ENCODE results near the gene EVA1A. TPM values are rescaled to one million over a fixed set of nuclear protein-coding genes. Genes with fewer than 3 reads are reported as not detected.
A peak's percentile ranks its signal among the peaks of the same experiment; 100 is the strongest.

The EVA1A gene
- total RNA-seq, 1 donor from 2014 or later = 19.0 TPM

DNA sequence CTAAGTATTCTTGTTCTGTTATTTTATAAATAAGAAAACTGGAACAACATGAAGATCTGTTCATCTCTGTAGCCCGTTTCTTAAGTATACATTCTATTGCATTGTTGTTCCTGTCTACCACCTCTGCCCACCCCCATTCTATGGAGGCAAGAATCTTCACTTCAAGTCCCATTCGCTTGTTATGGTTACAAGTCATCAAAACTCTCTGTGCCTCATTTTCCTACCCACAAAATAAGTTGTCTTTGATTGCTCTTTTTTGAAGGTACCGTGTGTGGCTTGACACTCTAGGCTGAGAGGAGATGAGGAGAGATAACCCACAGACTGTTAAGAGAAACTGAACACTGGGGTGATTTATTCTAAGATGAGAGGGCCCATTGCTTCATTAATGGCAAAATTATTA lies 2.9 kb upstream of the EVA1A start:
- Mint-ChIP-seq H3K4me3 (ENCODE audit: unreplicated experiment) (no peak overlapping the region), H3K36me3 (ENCODE audit: low read depth, unreplicated experiment) (peaks cover 2% of the 10 kb centered on the region), H3K27me3 (ENCODE audit: low read depth, unreplicated experiment) (no peaks in the 10 kb centered on the region), H3K4me1 (ENCODE audit: low read depth, unreplicated experiment) (peaks cover 35% of the 10 kb centered on the region), H3K9me3 (ENCODE audit: unreplicated experiment) (no peaks in the 10 kb centered on the region), H3K27ac (ENCODE audit: unreplicated experiment) (no peak overlapping the region)
- H3K79me2 ChIP-seq (ENCODE audit: insufficient read depth, low read length) = peaks cover 21% of the 10 kb centered on the region
- H2AFZ ChIP-seq (ENCODE audit: low read depth, low read length) = no peak overlapping the region
- no peak overlapping the region for H3K4me3 ChIP-seq (ENCODE audit: insufficient read depth, low read depth, low read length)
- H3K36me3 ChIP-seq (ENCODE audit: insufficient read depth, low read length) = no peaks in the 10 kb centered on the region
- H3K9ac ChIP-seq (ENCODE audit: low read length) = no peak overlapping the region
- H4K20me1 ChIP-seq (ENCODE audit: insufficient read depth, low read length) = peaks cover 8% of the 10 kb centered on the region
- FAIRE-seq = no peak
- TF ChIP-seq CTCF (IDR thresholded peaks at IDR 0.05; ENCODE audit: insufficient read depth, low read depth, low read length) (no peak), EZH2 (IDR thresholded peaks at IDR 0.05; ENCODE audit: insufficient read depth, low read length) (no peak)
- no peak for DNase-seq (ENCODE audit: low read depth)
- H3K4me1 ChIP-seq (ENCODE audit: insufficient read depth, low read length) = peaks cover 24% of the 10 kb centered on the region
- no peak overlapping the region for H3K4me2 ChIP-seq (ENCODE audit: low read length)
- no peak overlapping the region for H3K27ac ChIP-seq (ENCODE audit: low read depth, low read length)
- no peaks in the 10 kb centered on the region for H3K9me3 ChIP-seq (ENCODE audit: insufficient read depth, low read depth, low read length)
- no peaks in the 10 kb centered on the region for H3K27me3 ChIP-seq (ENCODE audit: insufficient read depth, low read length)

- H3K4me3 ChIP-seq (ENCODE audit: insufficient read depth, low read depth, low read length) = peak overlapping the region; percentile 26
- Mint-ChIP-seq H3K4me3 (ENCODE audit: unreplicated experiment) (no peak overlapping the region), H3K4me1 (ENCODE audit: low read depth, unreplicated experiment) (peaks cover 37% of the 10 kb centered on the region), H3K36me3 (ENCODE audit: low read depth, unreplicated experiment) (peaks cover 3% of the 10 kb centered on the region), H3K27me3 (ENCODE audit: low read depth, unreplicated experiment) (no peaks in the 10 kb centered on the region), H3K27ac (ENCODE audit: unreplicated experiment) (peak overlapping the region; percentile 97), H3K9me3 (ENCODE audit: unreplicated experiment) (no peaks in the 10 kb centered on the region)
- peaks cover 33% of the 10 kb centered on the region for H3K4me1 ChIP-seq (ENCODE audit: insufficient read depth, low read length)
- H3K36me3 ChIP-seq (ENCODE audit: insufficient read depth, low read length) = peaks cover 4% of the 10 kb centered on the region
- peak overlapping the region; percentile 97 for H3K4me2 ChIP-seq (ENCODE audit: low read length)
- H3K27ac ChIP-seq (ENCODE audit: low read depth, low read length) = peak overlapping the region; percentile 93
- no peaks in the 10 kb centered on the region for H3K27me3 ChIP-seq (ENCODE audit: insufficient read depth, low read length)
- DNase-seq (ENCODE audit: low read depth) (peak; percentile 53), FAIRE-seq (no peak)
- no peaks in the 10 kb centered on the region for H3K9me3 ChIP-seq (ENCODE audit: insufficient read depth, low read depth, low read length)
- H2AFZ ChIP-seq (ENCODE audit: low read depth, low read length) = no peak overlapping the region
- TF ChIP-seq EZH2 (IDR thresholded peaks at IDR 0.05; ENCODE audit: insufficient read depth, low read length) (no peak), CTCF (IDR thresholded peaks at IDR 0.05; ENCODE audit: insufficient read depth, low read depth, low read length) (no peak)
- peak overlapping the region; percentile 96 for H3K9ac ChIP-seq (ENCODE audit: low read length)
- peaks cover 32% of the 10 kb centered on the region for H3K79me2 ChIP-seq (ENCODE audit: insufficient read depth, low read length)
- peaks cover 19% of the 10 kb centered on the region for H4K20me1 ChIP-seq (ENCODE audit: insufficient read depth, low read length)
Observed at GRCh38 chr2:75562513-75562864, 1.8 kb upstream of the EVA1A start.

DNA sequence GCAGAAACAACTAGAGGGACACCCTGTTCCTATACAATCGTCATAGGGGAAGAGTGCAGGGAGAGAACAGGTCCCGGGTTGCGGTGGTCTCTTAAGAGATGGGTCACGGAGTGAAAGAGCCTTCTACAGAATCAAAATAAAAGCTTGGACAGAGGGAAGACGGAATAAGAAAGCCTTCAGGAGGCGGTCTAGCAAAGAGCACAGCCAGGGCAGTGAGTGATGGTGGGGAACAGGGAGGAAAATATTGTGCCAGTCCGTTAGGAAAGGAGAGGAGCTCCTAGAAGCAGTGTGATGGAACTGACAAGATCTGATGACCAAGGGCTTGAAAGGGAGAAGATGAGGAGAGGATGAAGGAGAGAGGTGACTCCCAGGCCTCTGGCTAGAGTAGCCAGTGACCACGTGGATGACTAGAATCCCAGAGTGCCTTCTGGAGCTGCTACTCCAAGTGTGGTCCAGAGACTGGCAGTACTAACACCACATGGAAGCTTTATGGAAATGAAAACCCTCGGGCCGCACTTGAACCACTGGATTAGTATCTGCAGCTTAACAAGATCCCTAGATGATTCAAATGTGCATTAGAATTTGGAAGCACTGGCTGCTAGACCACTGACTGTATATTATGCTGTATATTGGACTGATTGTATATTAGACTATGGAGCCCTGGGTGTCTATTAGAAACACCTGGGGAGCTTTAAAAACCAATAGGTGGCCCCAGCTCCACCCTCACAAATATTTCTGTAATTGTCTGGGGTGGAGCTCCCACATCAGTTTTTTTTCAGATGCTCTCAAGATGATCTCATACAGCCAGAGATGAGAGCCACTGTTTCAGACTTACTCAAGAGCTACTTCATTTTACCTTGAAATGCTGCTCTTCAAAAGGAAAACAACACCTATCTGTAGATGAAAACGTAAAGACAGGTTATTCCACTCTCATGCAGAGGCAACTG lies 1.1 kb upstream of the EVA1A start:
- H2AFZ ChIP-seq (ENCODE audit: low read depth, low read length) = peak overlapping the region; percentile 29
- peaks cover 40% of the 10 kb centered on the region for H3K4me1 ChIP-seq (ENCODE audit: insufficient read depth, low read length)
- Mint-ChIP-seq H3K36me3 (ENCODE audit: low read depth, unreplicated experiment) (peaks cover 7% of the 10 kb centered on the region), H3K27me3 (ENCODE audit: low read depth, unreplicated experiment) (no peaks in the 10 kb centered on the region), H3K9me3 (ENCODE audit: unreplicated experiment) (no peaks in the 10 kb centered on the region), H3K4me1 (ENCODE audit: low read depth, unreplicated experiment) (peaks cover 37% of the 10 kb centered on the region), H3K27ac (ENCODE audit: unreplicated experiment) (peak overlapping the region; percentile 97), H3K4me3 (ENCODE audit: unreplicated experiment) (peak overlapping the region; percentile 98)
- DNase-seq (ENCODE audit: low read depth) = peak; percentile 55
- FAIRE-seq = no peak
- H3K9ac ChIP-seq (ENCODE audit: low read length) = peak overlapping the region; percentile 96
- peak overlapping the region; percentile 97 for H3K4me2 ChIP-seq (ENCODE audit: low read length)
- H3K36me3 ChIP-seq (ENCODE audit: insufficient read depth, low read length) = peaks cover 8% of the 10 kb centered on the region
- H3K27ac ChIP-seq (ENCODE audit: low read depth, low read length) = peak overlapping the region; percentile 93
- peaks cover 38% of the 10 kb centered on the region for H3K79me2 ChIP-seq (ENCODE audit: insufficient read depth, low read length)
- H3K4me3 ChIP-seq (ENCODE audit: insufficient read depth, low read depth, low read length) = peak overlapping the region; percentile 89
- H3K27me3 ChIP-seq (ENCODE audit: insufficient read depth, low read length) = no peaks in the 10 kb centered on the region
- H4K20me1 ChIP-seq (ENCODE audit: insufficient read depth, low read length) = peaks cover 25% of the 10 kb centered on the region
- no peaks in the 10 kb centered on the region for H3K9me3 ChIP-seq (ENCODE audit: insufficient read depth, low read depth, low read length)
- TF ChIP-seq CTCF (IDR thresholded peaks at IDR 0.05; ENCODE audit: insufficient read depth, low read depth, low read length) = no peak
- TF ChIP-seq EZH2 (IDR thresholded peaks at IDR 0.05; ENCODE audit: insufficient read depth, low read length) = no peak
